Measurements from ENCODE around the gene ABCA7.
"Not testable (repeated sequence)": the region's sequence is repeated elsewhere in the genome, so short reads cannot be mapped to it uniquely, and the experiment has no call there.

ABCA7 gene

DNA sequence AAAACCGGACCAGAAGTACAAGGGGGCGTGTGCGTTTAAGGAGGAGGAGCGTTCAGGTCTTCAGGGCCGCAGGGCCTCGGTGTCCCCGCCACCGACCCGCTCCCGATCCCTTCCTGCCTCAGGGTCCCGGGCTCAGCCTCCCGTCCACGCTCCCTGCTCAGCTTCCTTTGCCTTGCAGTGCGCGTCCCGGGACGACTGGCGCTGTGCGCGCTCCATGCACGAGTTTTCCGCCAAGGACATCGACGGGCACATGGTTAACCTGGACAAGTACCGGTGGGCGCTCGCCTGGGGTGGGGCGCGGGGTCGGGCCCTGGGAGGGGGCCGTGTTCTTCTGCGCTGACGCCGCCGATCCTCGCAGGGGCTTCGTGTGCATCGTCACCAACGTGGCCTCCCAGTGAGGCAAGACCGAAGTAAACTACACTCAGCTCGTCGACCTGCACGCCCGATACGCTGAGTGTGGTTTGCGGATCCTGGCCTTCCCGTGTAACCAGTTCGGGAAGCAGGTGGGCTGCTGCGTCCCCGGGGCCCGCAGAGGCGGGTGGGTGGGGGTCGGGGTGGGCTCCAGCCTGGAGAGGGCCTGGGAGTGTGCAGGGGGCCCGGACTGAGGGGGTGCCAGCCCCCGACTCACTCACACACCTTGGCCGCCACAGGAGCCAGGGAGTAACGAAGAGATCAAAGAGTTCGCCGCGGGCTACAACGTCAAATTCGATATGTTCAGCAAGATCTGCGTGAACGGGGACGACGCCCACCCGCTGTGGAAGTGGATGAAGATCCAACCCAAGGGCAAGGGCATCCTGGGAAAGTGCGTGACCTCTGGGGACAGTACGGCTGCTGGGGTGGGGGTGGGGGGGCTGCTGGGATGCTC lies 65.3 kb downstream of the ABCA7 start:
- peak; percentile 73 for DNase-seq (ENCODE audit: low read depth, low spot score)

DNA sequence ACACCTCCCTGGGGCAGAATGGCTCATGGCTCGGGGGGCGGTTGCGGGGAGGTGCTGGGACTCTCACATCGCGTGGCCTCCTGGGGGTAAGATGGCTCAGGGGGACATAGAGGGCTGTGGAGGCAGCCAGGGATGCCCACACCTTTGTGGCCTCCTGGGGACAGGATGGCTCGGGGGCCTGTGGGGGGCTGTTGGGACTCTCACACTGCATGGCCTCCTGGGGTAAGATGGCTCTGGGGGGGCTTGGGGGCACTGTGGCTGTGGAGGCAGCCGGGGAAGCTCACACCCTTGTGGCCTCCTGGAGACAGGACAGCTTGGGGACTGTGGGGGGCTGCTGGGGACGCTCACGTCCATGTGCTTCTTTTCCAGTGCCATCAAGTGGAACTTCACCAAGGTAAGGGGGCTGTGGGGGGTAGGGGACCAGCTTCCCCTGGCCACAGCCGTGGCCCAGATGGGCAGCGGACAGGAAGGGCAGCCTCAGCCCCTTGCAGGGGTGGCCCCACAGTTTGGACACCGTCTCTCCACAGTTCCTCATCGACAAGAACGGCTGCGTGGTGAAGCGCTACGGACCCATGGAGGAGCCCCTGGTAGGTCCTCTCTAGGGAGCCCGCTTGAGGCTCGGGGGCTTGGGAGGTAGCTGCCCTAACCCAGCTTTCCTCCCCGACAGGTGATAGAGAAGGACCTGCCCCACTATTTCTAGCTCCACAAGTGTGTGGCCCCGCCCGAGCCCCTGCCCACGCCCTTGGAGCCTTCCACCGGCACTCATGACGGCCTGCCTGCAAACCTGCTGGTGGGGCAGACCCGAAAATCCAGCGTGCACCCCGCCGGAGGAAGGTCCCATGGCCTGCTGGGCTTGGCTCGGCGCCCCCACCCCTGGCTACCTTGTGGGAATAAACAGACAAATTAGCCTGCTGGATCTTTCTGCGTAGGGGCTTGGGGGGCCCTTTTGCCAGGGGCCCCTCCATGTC lies 66.2 kb downstream of the ABCA7 start:
- DNase-seq (ENCODE audit: low read depth, low spot score): no peak

DNA sequence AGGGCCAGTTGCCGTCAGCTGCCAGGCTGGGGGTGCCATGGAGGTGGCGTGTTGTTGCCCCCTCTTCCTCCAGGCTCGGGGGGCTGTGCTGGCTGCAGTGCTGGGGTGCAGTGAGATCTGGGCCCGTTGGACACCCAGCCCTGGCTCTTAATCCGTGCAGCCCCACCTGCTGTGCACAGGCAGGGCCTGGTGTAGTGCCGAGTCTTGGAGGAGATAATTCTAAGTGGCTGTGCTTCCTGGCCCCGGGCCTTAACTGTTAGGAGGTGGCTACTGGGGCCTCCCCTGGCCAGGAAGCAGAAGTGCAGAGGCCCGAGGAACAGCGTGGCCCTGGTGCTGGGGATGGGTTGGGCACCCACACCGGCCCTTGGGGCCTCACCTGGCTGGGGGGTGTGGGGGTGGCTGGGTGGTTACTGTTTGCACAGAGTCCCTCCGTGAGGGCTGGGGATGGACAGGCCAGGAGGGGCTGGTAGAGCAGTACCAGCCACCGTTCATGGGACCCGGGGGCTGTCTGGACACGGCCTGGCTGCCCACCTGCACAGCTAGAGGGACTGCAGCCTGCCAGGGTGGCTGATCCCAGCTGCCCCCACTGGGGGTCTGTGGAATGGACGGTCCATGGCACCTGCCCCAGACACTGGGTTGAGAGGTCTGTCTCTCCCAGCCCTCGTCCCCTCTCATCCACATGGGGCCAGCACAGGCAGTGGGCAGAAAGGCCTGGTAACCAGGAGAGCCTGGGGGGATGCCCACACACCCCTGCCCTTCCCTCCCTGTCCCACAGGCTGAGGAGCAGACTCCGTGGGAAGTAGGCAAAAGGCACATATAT lies 67.1 kb downstream of the ABCA7 start:
- DNase-seq (ENCODE audit: low read depth, low spot score): peak; percentile 55

DNA sequence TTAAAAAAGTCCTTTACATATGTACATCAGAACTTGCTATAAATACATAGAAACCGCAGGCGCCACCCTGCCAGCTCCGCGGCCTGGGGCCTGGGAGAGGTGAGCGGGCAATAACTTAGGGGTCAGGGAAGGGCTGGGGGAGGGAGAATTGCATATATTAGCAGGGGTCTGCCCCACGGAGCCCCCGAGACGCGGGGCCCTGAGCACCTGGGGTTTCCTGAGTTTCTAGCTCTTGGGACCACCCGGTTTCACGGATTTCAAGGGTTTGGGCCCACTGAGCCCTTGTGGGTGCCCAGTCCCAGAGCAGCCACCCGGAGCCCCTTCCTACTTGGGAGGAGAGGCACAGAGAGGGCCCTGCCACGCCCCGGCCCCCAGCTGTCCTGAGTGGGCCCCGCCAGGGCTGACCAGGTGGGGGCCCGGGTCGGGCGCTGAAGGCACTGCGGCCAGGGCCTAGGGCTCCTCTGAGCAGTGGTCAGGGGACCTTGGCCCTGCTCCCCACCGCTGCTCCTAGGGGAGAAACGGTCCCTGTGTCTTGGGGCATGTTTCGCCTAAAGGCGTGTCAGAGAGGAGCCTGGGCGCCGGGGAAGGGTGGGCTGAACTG lies 67.9 kb downstream of the ABCA7 start:
- DNase-seq (ENCODE audit: low read depth, low spot score): no peak

DNA sequence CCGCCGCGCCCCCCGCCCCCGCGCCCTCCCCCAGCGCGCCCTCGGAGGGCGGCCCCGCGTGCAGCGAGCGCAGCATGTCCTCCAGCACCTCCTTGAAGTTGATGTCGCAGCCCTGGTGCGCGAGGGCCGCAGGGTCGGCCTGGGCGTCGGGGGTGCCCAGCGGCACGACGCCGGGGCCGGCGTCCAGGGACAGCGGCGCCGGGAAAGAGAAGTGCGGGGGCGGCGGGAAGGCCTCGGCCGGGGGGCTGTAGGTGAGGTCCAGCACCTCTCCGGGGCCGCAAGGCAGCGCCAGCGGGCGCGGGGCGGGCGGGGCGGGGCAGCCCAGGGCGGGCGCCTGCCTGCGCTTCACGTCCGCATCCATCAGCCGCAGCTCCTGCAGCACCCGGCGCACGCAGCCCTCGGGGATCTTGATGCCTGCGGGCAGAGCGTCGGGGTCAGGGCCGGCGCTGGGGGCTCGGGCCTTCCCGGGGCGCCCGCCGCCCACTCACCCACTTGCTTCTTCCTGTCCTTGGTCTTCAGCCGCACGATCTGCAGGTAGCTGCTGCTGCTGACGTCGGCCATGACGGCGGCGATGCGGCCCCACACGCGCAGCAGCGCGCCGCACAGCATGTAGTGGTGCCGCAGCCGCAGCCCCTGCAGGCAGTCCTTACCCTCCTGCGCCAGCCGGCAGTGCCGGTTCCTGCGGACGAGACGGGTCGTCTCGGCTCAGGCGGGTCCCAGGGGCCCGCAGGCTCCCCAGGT lies 68.6 kb downstream of the ABCA7 start:
- no peak for DNase-seq (ENCODE audit: low read depth, low spot score)

DNA sequence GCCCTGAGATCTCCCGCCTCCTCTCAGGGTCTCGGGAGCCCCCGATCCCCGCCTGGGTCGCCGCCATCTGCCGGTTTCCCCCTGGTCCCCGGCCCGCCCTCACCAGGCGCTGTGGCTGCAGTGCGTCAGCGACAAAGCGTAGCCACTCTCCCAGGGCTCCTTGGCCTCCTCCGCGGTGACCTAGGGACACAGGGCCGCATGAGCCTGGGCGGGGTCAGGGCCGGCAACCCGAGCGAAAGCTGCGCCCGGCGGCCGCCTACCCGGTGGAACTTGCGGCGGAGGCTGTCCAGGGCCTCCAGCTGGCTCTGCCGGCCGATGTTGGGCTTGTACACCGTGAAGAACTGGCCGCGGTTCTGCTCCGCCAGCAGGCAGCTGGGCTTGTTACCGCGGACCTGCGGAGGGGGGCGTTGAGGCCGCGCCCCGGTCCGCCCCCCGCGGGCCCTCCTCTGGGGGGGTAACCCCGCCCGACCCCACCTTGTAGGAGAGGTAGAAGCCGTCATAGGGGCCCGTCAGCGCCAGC lies 69.2 kb downstream of the ABCA7 start:
- DNase-seq (ENCODE audit: low read depth, low spot score): peak; percentile 67

DNA sequence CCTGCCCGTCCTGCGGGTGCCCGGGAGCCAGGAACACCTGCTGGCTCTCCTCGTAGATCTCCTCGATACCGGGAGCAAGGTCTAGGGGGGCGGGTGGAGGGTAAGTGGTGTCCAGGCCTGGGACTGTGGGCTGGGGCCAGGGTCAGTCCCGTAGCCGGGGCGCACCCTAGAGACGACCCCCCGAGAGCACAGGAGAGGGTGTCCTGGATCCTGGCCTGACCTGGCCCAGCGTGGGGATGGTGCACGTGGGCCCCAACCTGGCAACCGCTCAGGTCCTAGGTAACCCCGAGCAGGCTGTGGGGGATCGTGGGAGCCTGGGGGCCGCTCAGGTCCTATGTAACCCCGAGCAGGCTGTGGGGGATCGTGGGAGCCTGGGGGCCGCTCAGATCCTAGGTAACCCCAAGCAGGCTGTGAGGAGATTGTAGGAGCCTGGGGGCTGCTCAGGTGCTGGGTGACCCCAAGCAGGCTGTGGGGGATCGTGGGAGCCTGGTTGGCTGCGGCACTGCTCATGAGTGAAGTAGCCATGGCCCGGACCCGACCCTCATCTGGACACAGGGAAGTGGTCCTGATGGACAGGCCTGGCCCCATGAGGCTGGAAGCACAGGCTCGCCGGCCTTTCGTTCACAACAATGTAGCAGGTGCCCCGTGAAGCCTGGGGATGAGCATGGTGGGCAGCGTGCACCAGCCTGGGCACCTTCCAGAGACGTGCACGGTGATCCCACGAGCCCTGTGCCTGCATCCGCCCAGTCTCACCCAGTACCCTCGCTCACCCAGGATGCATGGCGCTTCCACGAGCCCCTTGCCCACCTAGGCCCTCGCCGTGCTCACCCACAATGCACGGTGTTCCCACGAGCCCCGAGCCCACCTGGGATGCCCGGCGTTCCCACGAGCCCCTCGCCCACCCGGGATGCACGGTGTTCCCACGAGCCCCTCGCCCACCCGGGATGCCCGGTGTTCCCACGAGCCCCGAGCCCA lies 70.1 kb downstream of the ABCA7 start:
- DNase-seq (ENCODE audit: low read depth, low spot score): no peak

DNA sequence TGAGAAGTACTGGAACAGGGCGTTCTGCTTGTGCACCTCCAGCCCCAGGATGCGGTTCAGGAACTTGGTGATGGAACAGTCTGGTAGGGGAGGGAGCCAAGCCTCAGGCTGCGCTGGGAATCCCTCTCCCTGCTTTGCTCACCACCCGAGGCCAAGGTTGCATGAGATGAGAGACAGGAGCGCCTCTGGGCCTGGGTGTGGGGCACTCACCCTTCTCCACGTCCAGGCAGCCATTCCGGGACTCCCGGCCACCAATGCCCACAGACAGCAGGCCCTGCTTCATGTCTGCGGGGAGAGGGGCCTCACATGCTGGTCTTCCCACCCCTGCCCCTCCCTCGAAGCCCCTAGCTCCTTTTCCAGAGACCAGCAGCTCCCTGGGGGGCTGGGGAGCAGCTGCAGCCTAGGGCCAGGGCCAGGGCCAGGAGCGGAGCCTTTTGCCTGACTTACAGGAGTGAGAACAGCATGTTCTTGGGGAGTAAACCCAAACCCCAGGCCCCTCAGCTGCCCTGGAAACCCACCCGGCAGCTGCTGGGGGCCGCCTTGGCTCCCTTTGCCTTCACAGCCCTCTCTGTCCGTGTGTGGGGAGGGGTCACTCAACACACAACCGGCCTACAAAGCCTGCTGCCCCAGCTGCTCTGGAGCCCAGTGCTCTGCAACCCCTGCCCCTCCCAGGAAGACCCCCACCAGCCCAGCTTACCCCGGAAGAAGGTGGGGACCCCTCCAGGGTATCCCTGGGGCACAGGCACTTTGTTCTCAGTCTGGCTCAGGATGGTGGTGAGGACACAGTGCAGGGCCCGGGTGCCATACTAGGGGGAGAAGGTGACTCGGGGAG lies 71.1 kb downstream of the ABCA7 start:
- DNase-seq (ENCODE audit: low read depth, low spot score): no peak

DNA sequence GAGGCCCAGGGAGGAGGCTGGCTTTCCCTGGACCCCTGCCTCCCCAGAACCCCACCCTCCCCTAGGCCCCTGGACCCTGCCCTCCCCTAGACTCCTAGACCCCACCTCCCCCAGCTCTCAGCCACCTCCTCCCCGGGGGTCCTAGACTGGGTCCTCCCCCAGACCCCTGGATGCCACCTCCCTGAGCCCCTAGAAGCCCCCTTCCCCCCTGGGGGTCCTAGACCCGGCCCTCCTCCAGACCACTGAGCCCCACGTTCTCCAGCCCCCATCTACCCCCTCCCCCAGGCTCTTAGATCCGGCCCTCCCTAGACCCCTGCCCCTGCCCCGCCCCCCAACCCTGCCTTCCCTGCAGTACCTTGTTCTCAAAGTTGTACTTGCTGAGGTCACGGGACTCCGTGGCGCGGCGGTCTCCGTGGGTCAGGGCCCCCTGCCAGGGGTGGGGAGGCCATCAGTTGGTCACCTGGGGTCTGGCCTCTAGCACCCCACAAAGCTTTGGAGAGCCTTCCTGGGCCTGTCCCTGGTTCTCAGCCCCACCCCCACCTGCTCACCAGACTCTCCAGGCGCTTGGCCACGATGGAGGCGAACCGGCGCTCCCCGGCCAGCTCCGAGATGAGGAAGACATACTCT lies 71.8 kb downstream of the ABCA7 start:
- no peak for DNase-seq (ENCODE audit: low read depth, low spot score)

DNA sequence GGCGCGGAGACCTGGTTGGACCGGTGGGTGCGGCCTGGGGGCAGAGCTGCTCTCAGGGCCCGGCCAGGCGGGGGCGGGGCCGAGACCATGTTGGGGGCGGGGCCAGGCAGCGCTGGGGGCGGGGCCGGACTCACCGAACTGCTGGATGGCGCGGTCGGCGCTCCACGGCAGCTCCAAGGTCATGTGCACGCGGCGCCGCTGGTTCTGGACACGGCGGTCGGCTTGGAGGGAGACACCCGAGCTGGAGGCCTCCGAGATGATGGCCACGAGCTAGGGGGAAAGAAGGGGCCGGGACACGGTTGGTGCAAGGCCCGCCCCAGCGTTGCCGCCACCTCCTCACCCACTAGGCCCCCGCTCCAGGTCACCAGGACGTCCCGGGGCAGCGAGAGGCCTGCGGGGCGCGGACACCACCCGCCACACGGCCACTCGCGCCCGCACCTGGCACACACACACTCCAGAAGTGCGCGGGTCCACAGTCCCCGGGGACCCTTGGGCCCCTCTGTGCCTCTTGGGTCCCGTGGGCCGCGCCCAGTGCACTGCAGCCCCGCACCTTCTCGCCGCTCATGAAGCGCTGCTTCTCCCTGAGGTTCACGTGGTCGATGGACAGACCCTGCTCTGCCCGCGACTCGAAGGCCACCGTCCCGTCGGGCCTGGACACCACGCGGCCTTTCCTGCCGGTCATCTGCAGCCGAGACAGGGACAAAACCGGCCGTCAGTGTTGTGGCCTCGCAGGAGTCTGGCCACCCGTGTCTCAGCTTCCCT lies 72.5 kb downstream of the ABCA7 start:
- DNase-seq (ENCODE audit: low read depth, low spot score): peak; percentile 76

DNA sequence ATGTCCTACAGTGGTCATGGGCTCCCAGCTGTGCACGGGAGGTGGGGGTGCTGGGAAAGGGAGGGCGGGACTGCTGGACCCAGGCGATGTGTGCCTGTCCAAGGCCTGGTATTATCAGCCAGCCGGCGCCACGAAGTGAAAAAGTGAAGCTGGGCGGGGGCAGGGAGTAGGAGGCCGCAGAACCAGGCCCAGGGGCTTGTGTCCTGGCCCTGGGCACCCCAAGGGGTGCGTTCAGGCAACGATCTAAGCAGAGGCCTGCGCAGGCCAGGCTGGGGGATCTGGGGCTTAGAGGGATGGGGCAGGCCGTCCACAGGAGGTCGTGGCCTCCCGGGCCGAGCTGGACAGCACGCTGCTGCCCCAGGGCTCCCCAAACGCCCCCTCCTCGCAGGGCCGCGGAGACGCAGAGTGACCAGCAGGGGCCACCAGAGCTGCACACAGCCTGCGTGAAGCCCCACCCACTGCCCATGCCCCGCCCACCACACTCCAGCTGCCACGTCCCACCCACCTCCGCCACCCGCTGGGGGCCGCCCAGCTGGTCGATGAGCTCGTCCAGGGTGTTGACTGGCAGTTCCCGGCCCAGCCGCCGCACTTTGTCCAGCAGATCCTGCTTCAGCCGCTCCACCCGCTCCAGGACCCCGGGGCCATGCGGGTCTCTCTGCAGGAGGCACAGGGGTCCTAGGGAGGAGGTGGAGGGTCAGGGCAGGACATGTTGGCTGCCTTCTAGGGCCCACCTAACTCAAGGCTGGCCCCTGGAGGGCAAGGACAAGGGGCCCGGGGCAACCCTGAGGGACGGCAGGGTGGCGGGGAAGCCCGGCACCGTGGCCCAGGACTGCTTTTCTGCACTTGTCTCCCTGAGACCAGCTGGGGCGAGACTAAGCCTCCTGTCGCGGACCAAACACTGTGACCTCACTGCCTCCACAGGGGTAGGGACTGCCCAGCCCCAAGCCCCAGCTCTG lies 73.4 kb downstream of the ABCA7 start:
- peak; percentile 91 for DNase-seq (ENCODE audit: low read depth, low spot score)

DNA sequence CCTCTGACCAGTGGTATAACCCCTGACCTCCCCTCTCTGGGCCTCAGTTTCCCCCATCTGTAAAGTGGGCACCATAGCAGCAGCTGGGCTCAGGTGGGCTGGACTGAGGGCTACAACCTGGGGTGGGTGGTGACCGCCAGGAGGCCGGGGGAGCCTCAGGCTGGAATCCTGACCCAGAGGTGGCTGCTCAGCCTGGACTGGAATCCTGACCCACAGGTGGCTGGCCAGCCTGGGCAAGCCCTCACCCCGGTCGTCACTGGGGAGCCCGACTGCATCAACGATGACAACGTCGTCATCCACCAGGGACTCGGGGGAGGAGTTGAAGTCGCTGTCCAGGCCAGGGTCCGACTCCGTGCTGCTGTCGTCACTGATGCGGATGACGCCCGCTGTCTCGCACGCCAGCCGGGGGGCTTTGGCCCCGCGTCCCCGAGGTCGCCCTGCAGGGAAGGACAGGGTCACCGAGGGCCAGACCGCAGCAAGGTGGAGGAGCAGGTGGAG lies 74.1 kb downstream of the ABCA7 start:
- no peak for DNase-seq (ENCODE audit: low read depth, low spot score)

DNA sequence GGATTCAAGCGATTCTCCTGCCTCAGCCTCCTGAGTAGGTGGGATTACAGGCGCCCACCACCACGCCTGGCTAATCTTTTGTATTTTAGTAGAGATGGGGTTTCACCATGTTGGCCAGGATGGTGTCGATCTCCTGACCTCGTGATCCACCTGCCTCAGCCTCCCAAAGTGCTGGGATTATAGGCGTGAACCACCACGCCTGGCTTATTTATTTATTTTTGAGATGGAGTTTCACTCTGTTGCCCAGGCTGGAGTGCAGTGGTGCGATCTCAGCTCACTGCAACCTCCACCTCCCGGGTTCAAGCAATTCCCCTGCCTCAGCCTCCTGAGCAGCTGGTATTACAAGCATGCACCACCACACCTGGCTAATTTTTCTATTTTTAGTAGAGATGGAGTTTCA lies 74.8 kb downstream of the ABCA7 start:
- not testable (repeated sequence) for DNase-seq (ENCODE audit: low read depth, low spot score)

Data from ELF-1 (cell line).